Activated CD8-positive, alpha-beta memory T cell treated with anti-CD3 and anti-CD28 coated beads, Interleukin-2, amount 50 U/mL, for 24 hours (primary cell): ENCODE data around the gene DAP3.
"Not testable (repeated sequence)": the region's sequence is repeated elsewhere in the genome, so short reads cannot be mapped to it uniquely, and the experiment has no call there.

Experiments used
- DNase-seq: peaks from one replicate; pipeline ENCODE4 v3.0.0-alpha.2; 2020; ENCODE audit errors: extremely low read depth

The DAP3 gene

DNA sequence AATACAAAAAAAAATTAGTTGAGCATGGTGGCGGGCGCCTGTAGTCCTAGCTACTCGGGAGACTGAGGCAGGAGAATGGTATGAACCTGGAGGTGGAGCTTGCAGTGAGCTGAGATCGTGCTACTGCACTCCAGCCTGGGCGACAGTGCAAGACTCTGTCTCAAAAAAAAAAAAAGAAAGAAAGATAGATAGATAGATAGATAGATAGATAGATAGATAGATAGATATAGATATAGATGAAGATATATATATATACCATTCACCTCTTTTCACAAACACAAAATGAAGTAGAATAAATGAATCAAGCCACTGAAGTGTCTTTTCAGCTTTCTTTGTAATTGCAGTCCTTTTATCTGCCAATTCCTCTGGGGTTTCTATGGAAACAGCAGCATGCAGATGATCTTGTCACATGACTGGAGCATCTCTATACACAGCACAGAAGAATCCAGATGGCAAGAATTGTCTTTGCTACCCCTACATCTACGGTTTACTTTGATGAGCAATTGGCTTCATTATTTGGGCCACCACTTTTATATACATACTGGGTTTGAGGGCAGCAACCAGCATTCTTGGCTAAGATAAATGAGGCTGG is 29.7 kb downstream of the DAP3 start:
- not testable (repeated sequence) for DNase-seq

DNA sequence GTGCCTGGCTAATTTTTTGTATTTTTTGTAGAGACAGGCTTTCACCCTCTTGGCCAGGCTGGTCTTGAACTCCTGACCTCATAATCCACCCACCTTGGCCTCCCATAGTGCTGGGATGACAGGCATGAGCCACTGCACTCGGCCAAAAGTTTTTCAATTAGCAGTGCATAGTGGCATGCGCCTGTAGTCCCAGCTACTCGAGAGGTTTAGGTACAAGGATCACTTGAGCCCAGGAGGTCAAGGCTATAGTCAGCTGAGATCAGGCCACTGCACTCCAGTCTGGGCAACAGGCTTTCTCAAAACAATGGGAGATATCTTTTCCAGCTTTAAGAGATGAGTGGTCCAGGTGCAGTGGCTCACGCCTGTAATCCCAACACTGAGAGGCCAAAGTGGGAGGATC is 30.8 kb downstream of the DAP3 start:
- no peak for DNase-seq

DNA sequence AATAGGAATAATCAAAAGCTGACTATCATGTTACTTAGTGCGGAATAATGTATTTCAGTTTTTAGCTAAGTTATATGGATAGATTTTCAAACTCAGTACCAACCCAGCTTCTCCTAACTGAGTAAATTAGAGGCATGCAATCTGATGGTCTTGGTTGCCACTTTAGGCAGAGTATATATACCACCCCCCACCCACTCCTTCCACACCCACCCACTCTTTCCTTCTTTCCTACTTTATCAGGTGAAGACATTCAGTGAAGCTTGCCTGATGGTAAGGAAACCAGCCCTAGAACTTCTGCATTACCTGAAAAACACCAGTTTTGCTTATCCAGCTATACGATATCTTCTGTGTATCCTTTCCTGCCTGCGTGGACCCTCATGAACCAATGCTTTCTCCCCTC is 36.3 kb downstream of the DAP3 start:
- DNase-seq = no peak

DNA sequence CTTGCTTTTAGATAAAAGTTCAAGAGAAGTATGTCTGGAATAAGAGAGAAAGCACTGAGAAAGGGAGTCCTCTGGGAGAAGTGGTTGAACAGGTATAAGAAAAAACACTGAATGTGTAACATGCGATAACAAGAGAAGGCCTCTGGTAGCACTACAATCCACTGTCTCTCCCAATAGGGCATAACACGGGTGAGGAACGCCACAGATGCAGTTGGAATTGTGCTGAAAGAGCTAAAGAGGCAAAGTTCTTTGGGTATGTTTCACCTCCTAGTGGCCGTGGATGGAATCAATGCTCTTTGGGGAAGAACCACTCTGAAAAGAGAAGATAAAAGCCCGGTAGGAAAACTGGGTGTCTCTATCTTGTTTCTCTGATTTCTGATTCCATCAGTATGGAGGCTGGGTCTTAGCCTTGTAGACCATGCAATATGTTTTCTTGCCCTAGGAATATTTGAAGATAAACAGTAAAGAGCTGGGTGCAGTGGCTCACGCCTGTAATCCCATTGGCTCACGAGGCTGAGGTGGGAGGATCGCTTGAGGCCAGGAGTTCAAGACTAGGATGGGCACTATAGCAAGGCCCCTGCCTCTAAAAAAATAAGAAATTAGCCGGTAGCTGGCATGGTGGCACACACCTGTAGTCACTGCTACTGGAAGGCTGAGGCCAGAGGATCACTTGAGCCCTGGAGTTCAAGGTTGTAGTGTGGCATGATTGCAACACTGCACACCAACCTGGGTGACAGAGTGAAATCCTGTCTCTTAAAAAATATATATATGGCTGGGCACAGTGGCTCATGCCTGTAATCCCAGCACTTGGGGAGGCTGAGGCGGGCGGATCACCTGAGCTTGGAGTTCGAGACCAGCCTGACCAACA is 40.4 kb downstream of the DAP3 start:
- no peak for DNase-seq

DNA sequence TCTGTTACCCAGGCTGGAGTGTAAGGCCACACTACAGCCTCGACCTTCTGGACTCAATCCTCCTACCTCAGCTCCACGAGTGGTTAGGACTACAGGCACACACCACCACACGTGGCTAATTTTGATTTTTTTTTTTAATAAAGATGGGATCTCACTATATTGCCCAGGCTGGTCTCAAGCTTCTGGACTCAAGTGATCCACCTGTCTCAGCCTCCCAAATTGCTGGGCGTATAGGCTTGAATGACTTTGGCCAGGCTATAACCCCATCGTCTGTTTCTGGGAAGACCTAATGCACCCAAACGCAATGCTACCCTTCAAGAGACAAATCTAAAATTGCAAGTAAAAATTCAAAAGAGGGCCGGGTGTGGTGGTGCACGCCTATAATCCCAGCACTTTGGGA is 52.1 kb downstream of the DAP3 start:
- DNase-seq = no peak

DNA sequence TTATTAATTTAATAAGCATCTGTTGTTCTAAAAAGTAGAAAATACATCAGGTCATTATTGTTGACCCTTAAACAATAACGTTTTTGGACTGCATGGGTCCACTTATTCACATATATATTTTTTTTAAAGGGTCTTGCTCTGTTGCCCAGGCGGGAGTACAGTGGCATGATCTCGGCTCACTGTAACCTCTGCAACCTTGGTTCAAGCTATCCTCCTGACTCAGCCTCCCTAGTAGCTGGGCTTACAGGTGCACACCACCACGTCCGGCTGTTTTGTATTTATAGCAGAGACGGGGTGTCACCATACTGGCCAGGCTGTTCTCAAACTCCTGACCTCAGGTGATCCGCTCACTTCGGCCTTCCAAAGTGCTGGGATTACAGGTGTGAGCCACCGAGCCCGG is 53.0 kb downstream of the DAP3 start:
- DNase-seq = no peak

DNA sequence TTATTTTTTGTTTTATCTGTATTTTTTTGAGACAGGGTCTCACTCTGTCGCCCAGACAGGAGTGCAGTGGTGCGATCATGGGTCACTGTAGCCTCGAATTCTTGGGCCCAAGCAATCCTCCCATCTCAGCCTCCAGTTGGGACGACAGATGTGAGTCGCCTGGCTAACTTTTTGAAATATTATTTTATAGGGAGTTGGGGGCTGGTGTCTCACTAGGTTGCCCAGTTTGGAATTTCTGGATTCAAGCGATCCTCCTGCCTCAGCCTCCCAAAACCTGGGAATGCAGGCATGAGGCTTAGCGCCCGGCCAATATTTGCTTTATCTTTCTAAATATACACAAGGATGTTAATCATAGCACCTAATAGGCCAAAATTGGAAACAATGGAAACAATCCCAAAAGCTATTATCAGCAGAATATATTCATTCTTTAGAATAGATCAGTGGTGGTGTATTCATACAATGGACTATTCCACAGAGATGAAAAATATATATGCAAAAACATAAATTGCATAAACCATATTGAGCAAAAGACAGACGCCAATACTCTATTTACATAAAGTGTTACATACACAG is 55.9 kb downstream of the DAP3 start:
- DNase-seq = no peak

DNA sequence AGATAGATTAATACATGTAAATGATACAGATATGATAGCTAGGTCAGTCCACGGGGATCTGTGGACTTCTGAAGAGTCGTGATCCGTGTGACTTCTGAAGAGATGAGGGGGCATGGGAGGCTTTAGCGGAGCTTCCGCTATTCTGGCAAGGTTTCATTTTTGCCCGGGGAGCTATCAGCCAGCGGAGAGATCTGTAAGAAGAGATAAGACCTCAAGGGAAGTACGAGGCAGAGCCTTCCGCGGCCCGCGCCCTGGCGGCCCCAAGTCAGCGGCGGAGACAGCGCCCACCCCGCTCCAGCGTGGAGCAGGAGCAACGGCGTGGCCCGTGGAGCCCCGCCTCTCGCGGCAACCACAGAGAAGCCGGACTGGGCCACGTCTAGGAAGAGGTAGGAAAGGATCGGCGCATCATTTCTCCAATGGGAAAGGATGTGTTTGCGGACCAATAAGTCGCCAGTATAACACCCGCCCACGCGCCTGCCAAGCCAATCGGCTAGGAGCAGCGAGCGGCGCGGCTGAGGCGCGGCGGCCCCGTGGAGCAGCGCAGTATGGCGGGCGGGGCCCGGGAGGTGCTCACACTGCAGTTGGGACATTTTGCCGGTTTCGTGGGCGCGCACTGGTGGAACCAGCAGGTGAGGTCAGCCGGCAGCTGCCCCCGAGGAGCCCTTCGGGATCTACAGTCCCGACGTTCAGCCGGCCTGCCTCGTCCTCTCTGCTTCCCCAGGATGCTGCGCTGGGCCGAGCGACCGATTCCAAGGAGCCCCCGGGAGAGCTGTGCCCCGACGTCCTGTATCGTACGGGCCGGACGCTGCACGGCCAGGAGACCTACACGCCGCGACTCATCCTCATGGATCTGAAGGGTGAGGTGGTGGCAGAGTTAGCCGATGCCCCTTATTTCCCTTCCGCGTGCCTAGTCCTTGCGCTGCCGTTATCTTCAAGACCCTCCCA is 56.7 kb downstream of the DAP3 start:
- peak; percentile 95 for DNase-seq

DNA sequence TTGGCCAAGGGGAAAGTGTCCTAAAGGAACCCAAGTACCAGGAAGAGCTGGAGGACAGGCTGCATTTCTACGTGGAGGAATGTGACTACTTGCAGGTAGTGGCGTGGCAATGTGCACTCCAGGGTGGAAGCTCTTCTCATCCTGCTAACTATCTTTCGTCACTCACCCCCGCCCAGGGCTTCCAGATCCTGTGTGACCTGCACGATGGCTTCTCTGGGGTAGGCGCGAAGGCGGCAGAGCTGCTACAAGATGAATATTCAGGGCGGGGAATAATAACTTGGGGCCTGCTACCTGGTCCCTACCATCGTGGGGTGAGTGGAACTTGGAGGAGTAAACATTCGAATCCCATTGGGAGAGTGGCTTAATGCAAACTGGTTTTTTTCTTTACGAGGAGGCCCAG is 58.7 kb downstream of the DAP3 start:
- DNase-seq = not testable (repeated sequence)

DNA sequence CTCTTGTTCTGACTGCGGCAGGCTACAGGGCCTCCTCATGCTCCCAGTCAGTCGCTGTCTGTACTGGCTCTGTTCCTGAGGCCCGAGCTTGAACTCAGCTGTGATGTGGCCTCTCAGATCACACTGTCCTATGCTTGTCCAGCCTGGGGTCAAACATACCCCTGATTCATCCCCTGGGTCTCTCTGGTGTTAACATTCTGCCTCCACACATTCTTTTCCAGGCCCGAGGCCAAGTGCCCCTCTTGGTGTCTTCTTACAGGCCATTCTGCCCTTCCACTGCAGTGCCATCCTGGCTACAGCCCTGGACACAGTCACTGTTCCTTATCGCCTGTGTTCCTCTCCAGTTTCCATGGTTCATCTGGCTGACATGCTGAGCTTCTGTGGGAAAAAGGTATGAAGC is 59.2 kb downstream of the DAP3 start:
- DNase-seq = not testable (repeated sequence)

DNA sequence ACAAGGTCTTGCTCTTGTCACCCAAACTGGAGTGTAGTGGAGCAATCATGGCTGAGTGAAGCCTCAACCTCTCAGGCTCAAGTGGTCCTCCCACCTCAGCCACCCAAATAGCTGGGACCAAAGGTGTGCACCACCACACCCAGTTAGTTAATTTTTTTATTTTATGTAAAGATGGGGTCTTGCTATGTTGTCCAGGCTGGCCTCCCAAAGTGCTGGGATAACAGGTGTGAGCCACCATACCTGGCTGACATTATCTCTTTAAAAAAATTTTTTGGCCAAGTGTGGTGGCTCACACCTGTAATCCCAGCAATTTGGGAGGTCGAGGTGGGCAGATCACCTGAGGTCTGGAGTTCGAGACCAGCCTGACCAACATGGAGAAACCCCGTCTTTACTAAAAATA is 70.1 kb downstream of the DAP3 start:
- not testable (repeated sequence) for DNase-seq

DNA sequence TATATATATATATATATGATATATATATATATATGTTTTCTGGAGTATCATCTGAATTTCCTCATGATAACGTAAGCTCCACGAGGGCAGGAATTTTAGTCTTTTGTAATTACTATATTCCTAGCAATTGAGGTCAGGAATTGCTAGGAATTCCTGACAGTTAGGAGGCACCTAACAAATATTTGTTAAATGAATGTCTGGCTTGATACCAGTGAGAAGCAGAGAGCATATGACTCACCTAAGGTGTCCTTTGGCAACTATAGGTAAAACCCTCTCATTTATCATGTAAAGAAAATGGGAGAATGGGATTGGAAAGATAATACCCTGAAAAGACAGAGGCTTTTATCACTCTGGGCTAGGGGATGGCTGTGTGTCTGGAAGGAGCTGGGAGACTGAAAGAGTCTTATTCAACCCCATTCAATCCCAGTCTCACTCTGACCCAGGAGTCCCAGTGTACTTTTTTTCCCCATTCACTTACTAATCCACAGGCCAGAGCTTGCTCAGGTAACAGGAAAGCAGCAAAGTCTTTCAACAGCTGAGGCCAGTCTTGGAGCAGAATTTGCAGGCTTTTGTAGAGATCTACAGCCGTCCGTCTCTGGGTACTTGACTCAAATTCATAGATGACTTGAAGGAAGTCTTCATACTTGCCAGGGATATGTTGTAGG is 71.2 kb downstream of the DAP3 start:
- DNase-seq = no peak

DNA sequence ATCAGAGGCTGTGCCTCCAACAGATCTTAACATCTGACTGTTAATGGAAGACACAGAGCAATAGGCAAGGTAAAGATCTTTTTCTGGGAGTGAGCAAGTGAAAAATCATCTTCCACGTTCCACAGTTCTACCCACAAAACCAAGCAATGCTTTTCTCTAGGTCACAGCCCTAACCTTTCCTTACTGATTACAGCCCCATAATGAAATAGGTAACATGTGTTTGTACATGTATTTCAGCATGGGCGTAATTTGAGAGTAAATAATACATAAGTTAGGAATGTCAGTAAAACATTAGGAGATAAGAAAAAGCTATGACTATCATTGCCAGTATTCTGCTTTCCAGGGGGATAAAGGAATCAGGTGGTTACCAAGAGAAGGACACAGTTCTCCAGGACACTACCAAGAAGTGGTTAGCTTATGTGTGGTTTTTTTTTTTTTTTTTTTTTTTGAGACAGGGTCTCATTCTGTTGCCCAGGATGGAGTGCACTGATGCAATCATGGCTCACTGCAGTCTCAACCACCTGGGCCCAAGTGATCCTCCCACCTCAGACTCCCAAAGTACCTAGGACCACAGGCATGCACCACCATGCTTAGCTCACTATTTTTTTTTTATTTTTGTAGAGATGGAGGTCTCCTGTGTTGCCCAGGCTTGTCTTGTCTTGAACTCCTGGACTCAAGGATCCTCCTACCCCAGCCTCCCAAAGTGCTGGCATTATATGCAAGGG is 72.0 kb downstream of the DAP3 start:
- DNase-seq = no peak

DNA sequence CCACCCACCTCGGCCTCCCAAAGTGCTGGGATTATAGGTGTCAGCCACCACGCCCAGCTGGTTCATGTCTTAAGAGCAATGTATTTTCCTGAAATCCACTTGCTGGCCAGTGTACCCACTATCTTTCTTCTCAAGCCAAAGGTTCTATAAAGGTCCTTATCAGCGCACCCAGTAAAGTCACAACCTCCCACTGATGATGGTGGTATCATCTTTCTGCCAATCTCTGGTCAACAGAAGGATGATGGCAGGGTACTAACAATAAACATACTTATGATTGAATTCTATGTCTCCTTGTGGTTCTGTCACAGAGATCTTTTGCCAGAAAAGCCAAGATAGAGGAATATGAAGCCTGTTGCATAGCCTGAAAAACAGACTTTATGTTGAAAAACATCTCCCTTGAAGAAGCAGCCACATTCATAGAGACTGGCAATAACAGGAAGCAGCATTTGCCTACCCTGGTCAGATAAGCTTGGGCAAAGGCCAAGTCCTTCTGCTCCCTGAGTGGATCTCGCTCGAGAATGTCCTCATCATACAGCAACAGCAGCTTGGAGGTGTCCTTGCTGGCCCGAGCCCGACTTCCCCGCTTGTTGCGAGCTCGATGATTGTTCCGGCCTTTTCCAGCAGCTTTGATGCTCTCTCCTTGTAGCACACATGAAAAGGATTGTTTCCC is 73.0 kb downstream of the DAP3 start:
- no peak for DNase-seq

DNA sequence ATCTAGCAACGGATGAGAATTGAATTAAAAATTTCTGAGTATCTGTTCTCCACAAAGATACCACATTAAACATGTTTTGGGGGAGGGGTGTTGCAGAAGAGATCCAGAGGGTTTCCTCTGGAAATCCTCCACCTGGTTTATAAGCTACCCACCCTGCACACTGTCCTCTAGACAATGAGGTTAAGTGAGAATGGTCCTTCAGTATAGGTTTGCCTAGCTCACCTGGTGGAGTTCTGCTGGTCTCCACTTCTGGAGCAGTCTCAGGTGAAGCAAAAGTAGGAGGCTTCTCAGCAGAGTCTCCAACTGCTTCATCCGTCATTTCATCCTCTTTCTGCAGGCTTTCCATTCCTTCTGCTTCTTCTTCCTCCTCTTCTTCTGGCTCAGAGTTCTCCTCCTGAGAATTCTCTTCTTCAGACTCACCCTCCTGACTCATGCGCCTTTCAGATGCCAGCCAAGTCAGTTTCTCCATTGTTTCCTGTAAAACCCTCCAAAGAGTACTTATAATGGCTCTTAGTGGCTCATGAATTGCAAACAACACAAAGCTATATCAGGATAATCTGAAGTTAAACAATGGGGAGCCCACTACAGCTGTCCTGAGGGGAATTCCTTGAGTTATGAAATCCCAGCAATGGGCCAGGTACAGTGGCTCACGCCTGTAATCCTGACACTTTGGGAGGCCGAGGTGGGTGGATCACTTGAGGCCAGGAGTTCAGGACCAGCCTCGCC is 74.4 kb downstream of the DAP3 start:
- DNase-seq = not testable (repeated sequence)

DNA sequence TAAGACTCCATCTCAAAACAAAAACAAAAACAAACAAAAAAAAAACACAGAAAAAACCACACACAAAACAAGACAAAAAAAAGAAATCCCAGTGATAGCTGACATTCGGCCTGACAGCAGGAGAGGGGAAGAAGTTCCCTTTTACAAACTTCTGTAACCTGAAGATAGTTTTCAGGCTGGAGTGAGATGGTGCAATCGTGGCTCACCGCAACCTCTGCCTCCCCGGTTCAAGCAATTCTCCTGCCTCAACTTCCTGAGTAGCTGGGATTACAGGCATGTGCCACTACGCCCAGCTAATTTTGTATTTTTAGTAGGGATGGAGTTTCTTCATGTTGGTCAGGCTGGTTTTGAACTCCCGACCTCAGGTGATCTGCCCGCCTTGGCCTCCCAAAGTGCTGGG is 75.1 kb downstream of the DAP3 start:
- not testable (repeated sequence) for DNase-seq

DNA sequence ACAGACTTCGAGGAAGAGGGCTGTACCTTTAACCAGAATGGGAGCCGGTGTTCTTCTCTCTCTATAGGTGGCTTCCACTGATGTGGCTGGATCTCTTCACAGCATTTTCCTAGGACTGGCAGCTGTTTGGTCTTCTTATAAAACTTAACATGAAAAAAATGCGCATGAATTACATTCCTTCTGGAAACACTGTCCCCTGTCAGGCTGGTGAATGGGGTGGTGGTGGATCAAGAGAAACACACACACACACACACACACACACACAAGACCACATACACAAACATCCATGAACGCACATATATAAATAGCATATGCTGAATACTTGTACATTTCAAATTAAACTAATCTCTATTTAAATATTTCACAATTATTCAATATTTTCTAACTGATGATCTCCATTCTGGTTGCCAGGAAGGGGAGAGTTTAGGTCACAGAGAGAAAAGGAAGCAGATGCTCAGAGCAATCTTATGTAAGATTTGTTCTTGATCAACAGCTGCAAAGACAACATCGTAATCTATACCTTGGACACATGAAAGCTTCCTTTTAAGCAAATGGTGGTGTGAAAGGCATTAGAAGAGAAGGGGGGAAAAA is 78.6 kb downstream of the DAP3 start:
- DNase-seq = not testable (repeated sequence)

DNA sequence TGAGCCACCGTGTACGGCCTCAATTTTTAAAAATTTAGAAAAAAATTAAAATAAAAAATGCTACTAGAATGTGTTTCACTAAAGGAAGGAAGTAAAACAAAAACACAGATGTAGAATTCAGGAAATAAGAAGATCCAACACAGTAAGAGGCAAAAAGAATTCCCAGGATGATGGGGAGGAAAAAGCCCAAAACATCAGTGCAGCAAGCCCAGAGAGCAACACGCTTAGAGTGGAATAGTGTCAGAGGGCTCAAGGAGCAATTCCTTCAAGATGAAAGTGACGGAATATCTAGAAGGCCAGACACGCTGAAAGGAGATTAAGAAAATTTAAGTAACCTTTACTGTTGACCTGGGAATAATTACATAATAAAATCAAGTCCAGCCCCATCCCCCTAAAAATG is 80.4 kb downstream of the DAP3 start:
- no peak for DNase-seq

DNA sequence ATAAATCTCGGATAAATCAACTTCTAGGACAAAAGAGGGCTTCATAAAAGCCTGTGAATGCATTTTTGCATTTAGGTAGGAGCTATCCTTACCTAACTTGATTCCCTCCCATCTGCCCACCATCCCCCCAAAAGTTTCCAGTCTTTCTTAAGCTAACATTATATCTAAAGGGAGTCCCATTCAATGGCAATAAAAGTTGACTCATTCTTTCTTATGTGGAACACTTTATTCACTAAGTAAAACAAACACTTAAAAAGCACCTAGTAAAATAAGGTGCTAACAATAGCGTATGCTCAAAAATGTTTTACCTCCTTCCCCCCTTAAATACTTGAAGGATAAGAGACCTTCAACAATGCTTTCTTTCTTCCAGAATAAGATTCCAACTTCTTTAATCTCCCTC is 84.3 kb downstream of the DAP3 start:
- DNase-seq = no peak
